GM06990 (cell line): ENCODE data around the gene PCGF1.

Source experiments
- DNase-seq: peaks from one replicate; pipeline ENCODE4 v3.0.0-alpha.2; 2011; ENCODE audit not compliant: insufficient read length; ENCODE audit errors: extremely low read depth
- H3K27me3 ChIP-seq: replicated peaks from 2 replicates; pipeline ENCODE4 v1.6.0; 2011; ENCODE audit warnings: low read length; ENCODE audit not compliant: control insufficient read depth, insufficient read depth
- H3K36me3 ChIP-seq: 2 replicates; pipeline ENCODE4 v1.5.1; 2011; ENCODE audit warnings: low read length; ENCODE audit not compliant: control insufficient read depth, insufficient read depth
- H3K4me3 ChIP-seq: replicated peaks from 2 replicates; pipeline ENCODE4 v1.5.1; 2011; ENCODE audit warnings: low read depth, mild to moderate bottlenecking, control low read depth, low read length
- CTCF ChIP-seq: IDR thresholded peaks from 2 replicates; pipeline ENCODE4 v1.5.1; 2011; ENCODE audit warnings: low read length, control low read depth, mild to moderate bottlenecking, inconsistent platforms; ENCODE audit not compliant: insufficient read depth, poor library complexity, severe bottlenecking

Gene PCGF1

GRCh38 chr2:74548900-74549826 lies 41.7 kb upstream of the PCGF1 start:
- Histone ChIP-seq H3K27me3 (no peaks in the 10 kb centered on the region), H3K36me3 (no peaks in the 10 kb centered on the region; the same call in none of the 2 replicates), H3K4me3 (peak overlapping the region; percentile 83)
- no peak for TF ChIP-seq CTCF
- DNase-seq = peak; percentile 65

GRCh38 chr2:74548285-74548899 lies 40.9 kb upstream of the PCGF1 start:
- Histone ChIP-seq H3K36me3 (no peaks in the 10 kb centered on the region; the same call in none of the 2 replicates), H3K4me3 (peak overlapping the region; percentile 83), H3K27me3 (no peaks in the 10 kb centered on the region)
- no peak for DNase-seq
- no peak for TF ChIP-seq CTCF

GRCh38 chr2:74546004-74546403 lies 38.5 kb upstream of the PCGF1 start:
- Histone ChIP-seq H3K4me3 (no peak overlapping the region), H3K36me3 (no peaks in the 10 kb centered on the region; the same call in none of the 2 replicates), H3K27me3 (no peaks in the 10 kb centered on the region)
- no peak for TF ChIP-seq CTCF
- DNase-seq = no peak

- DNase-seq = no peak
- Histone ChIP-seq H3K36me3 (peaks cover 4% of the 10 kb centered on the region), H3K27me3 (no peaks in the 10 kb centered on the region), H3K4me3 (no peak overlapping the region)
- TF ChIP-seq CTCF = peak; percentile 33
Measured at GRCh38 chr2:74544634-74545033, 37.1 kb upstream of the PCGF1 start.

- Histone ChIP-seq H3K27me3 (no peaks in the 10 kb centered on the region), H3K36me3 (peaks cover 4% of the 10 kb centered on the region), H3K4me3 (no peak overlapping the region)
- no peak for TF ChIP-seq CTCF
- DNase-seq = no peak
Measured at GRCh38 chr2:74542978-74543377, 35.5 kb upstream of the PCGF1 start.
